Stimulated activated CD4-positive, alpha-beta T cell treated with anti-CD3 and anti-CD28 coated beads, Interleukin-12 subunit alpha, Interleukin-12 subunit beta, amount 100 ng/mL, for 48 hours (primary cell): ENCODE data around the gene CD79B.
"Not testable (repeated sequence)": the region's sequence is repeated elsewhere in the genome, so short reads cannot be mapped to it uniquely, and the experiment has no call there.

Source experiments
- DNase-seq, 3 donors: peaks; one replicate each; pipeline ENCODE4 v3.0.0-alpha.2; 2020; ENCODE audit warnings: low read depth in 2 of 3, low spot score in 1 of 3

CD79B gene

DNA sequence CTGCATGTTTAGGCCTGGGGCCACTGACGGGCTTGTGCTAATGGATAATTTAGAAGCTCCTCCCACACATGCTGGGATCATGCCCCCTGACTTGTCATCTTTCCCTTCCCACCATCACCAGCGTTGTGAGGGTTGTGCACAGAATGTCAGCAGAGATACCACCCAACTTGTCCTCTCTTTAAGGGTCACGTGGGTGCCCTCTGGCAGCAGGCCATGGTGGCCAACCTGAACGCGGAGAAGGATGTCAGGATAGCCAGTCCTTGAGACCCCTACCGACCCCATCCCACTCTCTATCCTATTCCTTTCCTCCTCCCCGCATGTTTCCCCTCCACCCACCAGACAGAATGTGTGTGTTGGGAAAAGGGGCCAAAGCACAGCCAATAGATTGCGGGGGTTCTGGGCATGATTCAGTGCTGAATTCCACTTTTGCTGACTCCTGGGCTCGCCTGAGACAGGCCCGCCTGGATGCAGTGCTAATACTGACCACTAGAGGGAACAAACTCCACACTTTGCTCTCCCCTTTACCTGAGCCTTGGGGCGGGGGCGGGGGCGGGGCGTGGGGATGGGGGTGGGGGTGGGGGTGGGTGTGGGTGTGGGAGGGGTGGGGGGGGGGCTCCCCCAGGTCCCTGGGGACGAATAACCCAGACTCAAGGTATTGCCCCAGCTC, 50.1 kb downstream of the CD79B start, which contains the start of gene GH2:
Gene GH2, minus strand, starts transcription at position 10 of the 667 bp plus-strand sequence. CDS start 143 bp downstream, outside the sequence.
- peak; percentile 32 to 71 (median 42) for DNase-seq

DNA sequence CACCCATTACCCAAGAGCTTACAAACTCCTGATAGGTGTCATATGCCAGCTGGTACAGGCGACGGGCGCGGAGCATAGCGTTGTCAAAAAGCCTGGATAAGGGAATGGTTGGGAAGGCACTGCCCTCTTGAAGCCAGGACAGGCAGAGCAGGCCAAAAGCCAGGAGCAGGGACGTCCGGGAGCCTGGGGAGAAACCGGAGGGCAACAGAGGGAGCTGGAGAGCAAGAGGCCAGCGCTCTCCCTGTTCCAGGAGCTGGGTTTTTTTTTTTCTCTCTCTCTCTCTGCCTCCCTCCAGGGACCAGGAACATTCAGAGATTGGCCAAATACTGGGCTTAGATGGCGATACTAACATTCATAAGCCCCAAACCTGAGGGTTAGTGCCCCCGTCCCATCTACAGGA, 50.8 kb downstream of the CD79B start:
- DNase-seq: not testable (repeated sequence)

DNA sequence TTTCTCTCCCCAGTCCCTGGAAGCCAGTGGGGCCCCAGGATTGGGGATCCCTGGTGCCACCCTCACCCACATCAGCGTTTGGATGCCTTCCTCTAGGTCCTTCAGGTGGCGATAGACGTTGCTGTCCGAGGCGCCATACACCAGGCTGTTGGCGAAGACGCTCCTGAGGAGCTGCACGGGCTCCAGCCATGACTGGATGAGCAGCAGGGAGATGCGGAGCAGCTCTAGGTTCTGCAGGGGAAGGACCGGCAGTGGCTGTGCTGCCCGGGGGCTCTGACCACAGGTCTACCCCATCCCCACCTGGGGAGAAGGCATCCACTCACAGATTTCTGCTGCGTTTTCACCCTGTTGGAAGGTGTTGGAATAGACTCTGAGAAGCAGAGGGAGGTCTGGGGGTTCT, 51.4 kb downstream of the CD79B start:
- DNase-seq: no peak
